ENCODE results near the gene PVALB. TPM values are rescaled to one million over a fixed set of nuclear protein-coding genes. Genes with fewer than 3 reads are reported as not detected.
A peak's percentile ranks its signal among the peaks of the same experiment; 100 is the strongest.

The PVALB gene
- total and polyA plus RNA-seq, 2 of the 4 experiments (the other 2 are of a cell fraction), result not detected

GRCh38 chr22:36773935-36774334 lies 42.9 kb downstream of the PVALB start:
- Histone ChIP-seq H3K18ac (ENCODE audit: low read depth, low read length) (no peak overlapping the region), H3K27ac (ENCODE audit: insufficient read depth, low read length) (no peak overlapping the region), H4K8ac (ENCODE audit: low read depth in 2 of 2, low read length in 2 of 2) (no peak overlapping the region), H4K5ac (ENCODE audit: low read depth, low read length) (no peak overlapping the region), H4K91ac (ENCODE audit: insufficient read depth, low read depth, low read length) (no peak overlapping the region), H2BK5ac (ENCODE audit: low read depth, low read length, poor library complexity, severe bottlenecking) (no peak overlapping the region), H3K4me2 (ENCODE audit: low read depth, low read length) (no peak overlapping the region), H3K56ac (ENCODE audit: extremely low read depth, insufficient read depth, low read length) (no peak overlapping the region), H2BK15ac (ENCODE audit: low read depth, low read length) (no peak overlapping the region), H3K9me3 (ENCODE audit: control insufficient read depth, insufficient read depth, low read length) (no peaks in the 10 kb centered on the region), H3K36me3 (ENCODE audit: control insufficient read depth, insufficient read depth, low read length) (0 out of 2 replicates have a peak, but pooled peaks cover 2% of the 10 kb centered on the region), H3K79me1 (ENCODE audit: low read depth in 1 of 2, low read length in 2 of 2) (peaks cover 12 to 18% of the 10 kb centered on the region in 2 experiments; a peak in 3 of 4 replicates), H3K4me3 (ENCODE audit: insufficient read depth, low read depth, low read length) (no peak overlapping the region), H2BK20ac (ENCODE audit: low read depth, low read length) (no peak overlapping the region), H2AFZ (replicated peaks; ENCODE audit: low read length, poor library complexity) (no peak overlapping the region), H3K23ac (ENCODE audit: low read depth, low read length) (no peak overlapping the region), H3K9me1 (ENCODE audit: insufficient read depth, low read length) (0 out of 2 replicates have a peak, but pooled peaks cover 3% of the 10 kb centered on the region), H3K14ac (replicated peaks; ENCODE audit: low read depth, low read length) (no peak overlapping the region), H2AK5ac (ENCODE audit: low read depth, low read length) (no peak overlapping the region), H3K4me1 (ENCODE audit: control insufficient read depth, insufficient read depth, low read length) (peaks cover 6% of the 10 kb centered on the region), H3K9ac (ENCODE audit: low read depth, low read length) (no peak overlapping the region), H3K27me3 (ENCODE audit: control insufficient read depth, insufficient read depth, low read length) (no peaks in the 10 kb centered on the region), H2BK120ac (ENCODE audit: low read depth, low read length) (no peak overlapping the region), H4K20me1 (ENCODE audit: insufficient read depth, low read length) (no peaks in the 10 kb centered on the region), H3K4ac (ENCODE audit: low read depth, low read length) (no peak overlapping the region), H2AK9ac (replicated peaks; ENCODE audit: low read depth, low read length, poor library complexity) (no peak overlapping the region)
- no CpG with 5 or more reads among the region's 3 CpGs for WGBS, 2 experiments (ENCODE audit: extremely low coverage in 2 of 2, insufficient read length in 1 of 2)
- TF ChIP-seq RAD21 (IDR thresholded peaks at IDR 0.05; ENCODE audit: low read length) (peak; percentile 61), MAZ (IDR thresholded peaks at IDR 0.05; ENCODE audit: borderline replicate concordance, low read depth, low read length) (no peak), FOS (IDR thresholded peaks at IDR 0.05; ENCODE audit: low read depth, low read length) (no peak), MXI1 (IDR thresholded peaks at IDR 0.05; ENCODE audit: borderline replicate concordance, low read depth, low read length) (no peak), NFE2L2 (IDR thresholded peaks at IDR 0.05; ENCODE audit: low read depth, low read length) (0 out of 2 replicates have a peak, but pooled peaks have one; percentile 29), CHD1 (IDR thresholded peaks at IDR 0.05; ENCODE audit: low read depth, low read length) (no peak), RCOR1 (IDR thresholded peaks at IDR 0.05; ENCODE audit: insufficient replicate concordance, low read length) (no peak), SMC3 (IDR thresholded peaks at IDR 0.05; ENCODE audit: low read depth, low read length) (peak; percentile 20; the same call in 1 of the 2 replicates), MAFK (IDR thresholded peaks at IDR 0.05; ENCODE audit: low read depth, low read length) (no peak), BHLHE40 (IDR thresholded peaks at IDR 0.05; ENCODE audit: low read depth, low read length) (no peak), RFX5 (IDR thresholded peaks at IDR 0.05; ENCODE audit: low read depth, low read length) (no peak), POLR2A (IDR thresholded peaks at IDR 0.05; ENCODE audit: low read depth, low read length) (no peak), ELK1 (IDR thresholded peaks at IDR 0.05; ENCODE audit: borderline replicate concordance, low read depth, low read length) (no peak), USF2 (IDR thresholded peaks at IDR 0.05; ENCODE audit: low read depth, low read length) (no peak), CEBPB (IDR thresholded peaks at IDR 0.05; ENCODE audit: low read depth, low read length) (peak; percentile 43; the same call in 1 of the 2 replicates), CTCF (conservative IDR thresholded peaks at IDR 0.05; ENCODE audit: low read depth, low read length) (peak; percentile 63)
- ATAC-seq (ENCODE audit: low read depth) (no peak), DNase-seq (peak; percentile 49)
- dilution Hi-C loops (cut with HindIII; ENCODE audit: low sequenced_read_pairs, unreplicated experiment) (no loop called here), intact Hi-C loops (cut with micrococcal nuclease) (loop anchor here (1.0 kb wide), 1 partner anchor 228 kb away; no protein-coding TSS in a partner anchor), in situ Hi-C loops (cut with MboI; ENCODE audit: low sequenced_read_pairs) (loop anchor here (10.0 kb wide), 1 partner anchor 229 kb away; no protein-coding TSS in a partner anchor)
- CTCF ChIA-PET, result interaction anchor here (0.8 to 2.3 kb wide), 3 partner anchors 17 to 227 kb away, joined by 3 to 10 read pairs (median 7); no protein-coding TSS in a partner anchor
- POLR2A ChIA-PET (ENCODE audit: unreplicated experiment), result interaction anchor here (0.7 kb wide), 1 partner anchor 386 kb away, joined by 4 read pairs; no protein-coding TSS in a partner anchor
- BruUV-seq (replicated peaks), result no TSS peak
